NB4 (cell line): ENCODE data around the gene IRF2BP1.

Source experiments
- DNase-seq: peaks from one replicate; pipeline ENCODE4 v3.0.0; 2010; ENCODE audit warnings: low read depth
- H3K4me3 ChIP-seq: one replicate; pipeline ENCODE4 v1.5.1; 2011; ENCODE audit warnings: mild to moderate bottlenecking, low read depth, low read length, moderate library complexity
- CTCF ChIP-seq: IDR thresholded peaks from one replicate; pipeline ENCODE4 v1.5.1; 2012; ENCODE audit warnings: low read depth, low read length
- MAX ChIP-seq: IDR thresholded peaks from 2 replicates; pipeline ENCODE4 v1.6.1; 2011; ENCODE audit warnings: low read depth, low read length
- MYC ChIP-seq: IDR thresholded peaks from 2 replicates; pipeline ENCODE4 v1.6.1; 2011; ENCODE audit warnings: low read depth, low read length
- POLR2A ChIP-seq: IDR thresholded peaks from 2 replicates; pipeline ENCODE4 v1.6.1; 2011; ENCODE audit warnings: mild to moderate bottlenecking; ENCODE audit not compliant: insufficient read length; ENCODE audit errors: extremely low read depth

The IRF2BP1 gene

GRCh38 chr19:45918721-45919120 is 32.8 kb upstream of the IRF2BP1 start:
- TF ChIP-seq POLR2A: no peak
- TF ChIP-seq MAX: no peak
- no peak for TF ChIP-seq CTCF
- no peak for TF ChIP-seq MYC
- H3K4me3 ChIP-seq: no peak overlapping the region
- no peak for DNase-seq

- TF ChIP-seq MAX: no peak
- TF ChIP-seq CTCF: no peak
- no peak for TF ChIP-seq POLR2A
- no peak for TF ChIP-seq MYC
- no peak for DNase-seq
- H3K4me3 ChIP-seq: no peak overlapping the region
Measured at GRCh38 chr19:45917421-45918091, 31.6 kb upstream of the IRF2BP1 start.

GRCh38 chr19:45913874-45914830 is 28.2 kb upstream of the IRF2BP1 start, which contains the start of gene NANOS2:
Gene NANOS2, minus strand, starts transcription at chr19:45914778. Its CDS starts 85 bp downstream, at chr19:45914693.
- peak; percentile 75 for DNase-seq
- no peak within 1 kb of the TSS for H3K4me3 ChIP-seq
- TF ChIP-seq POLR2A (no peak), CTCF (peak; percentile 71)

- no peak for DNase-seq
- no peak for TF ChIP-seq POLR2A
- H3K4me3 ChIP-seq: no peak overlapping the region
Measured at GRCh38 chr19:45911291-45911690, 25.4 kb upstream of the IRF2BP1 start.

GRCh38 chr19:45908956-45909355 is 23.0 kb upstream of the IRF2BP1 start:
- no peak for DNase-seq
- TF ChIP-seq CTCF (no peak), POLR2A (no peak), MYC (no peak), MAX (no peak)
- no peak overlapping the region for H3K4me3 ChIP-seq

- TF ChIP-seq MAX (no peak), CTCF (no peak), MYC (no peak), POLR2A (no peak)
- H3K4me3 ChIP-seq: no peak overlapping the region
- no peak for DNase-seq
Measured at GRCh38 chr19:45906221-45906620, 20.3 kb upstream of the IRF2BP1 start.
